ENCODE results near the gene IKBKG.
A peak's percentile ranks its signal among the peaks of the same experiment; 100 is the strongest.
"Not testable (repeated sequence)": the region's sequence is repeated elsewhere in the genome, so short reads cannot be mapped to it uniquely, and the experiment has no call there.

IKBKG gene

GRCh38 chrX:154526901-154527675 lies 20.3 kb upstream of the IKBKG start:
- peak; percentile 76 for DNase-seq

GRCh38 chrX:154529206-154529612 lies 18.2 kb upstream of the IKBKG start:
- DNase-seq = no peak

GRCh38 chrX:154530286-154530685 lies 17.1 kb upstream of the IKBKG start:
- no peak for DNase-seq

GRCh38 chrX:154531626-154532025 lies 15.8 kb upstream of the IKBKG start:
- DNase-seq = peak; percentile 46

GRCh38 chrX:154532690-154533089 lies 14.7 kb upstream of the IKBKG start:
- DNase-seq = no peak

- peak; percentile 82 for DNase-seq
Observed at GRCh38 chrX:154534526-154535322, 12.7 kb upstream of the IKBKG start.

GRCh38 chrX:154535892-154536291 lies 11.5 kb upstream of the IKBKG start:
- DNase-seq = no peak

GRCh38 chrX:154539077-154539476 lies 8.3 kb upstream of the IKBKG start:
- DNase-seq = no peak

GRCh38 chrX:154540365-154540764 lies 7.1 kb upstream of the IKBKG start:
- not testable (repeated sequence) for DNase-seq

GRCh38 chrX:154540897-154541535 lies 6.4 kb upstream of the IKBKG start:
- no peak for DNase-seq

GRCh38 chrX:154541589-154541895 lies 5.9 kb upstream of the IKBKG start:
- DNase-seq = no peak

- DNase-seq = peak; percentile 96
Observed at GRCh38 chrX:154541896-154542722, 5.3 kb upstream of the IKBKG start.

GRCh38 chrX:154542723-154543424 lies 4.5 kb upstream of the IKBKG start:
- no peak for DNase-seq

GRCh38 chrX:154545673-154546274 lies 1.6 kb upstream of the IKBKG start:
- DNase-seq = no peak

GRCh38 chrX:154546354-154547244 lies 821 bp upstream of the IKBKG start, which contains the start of gene G6PD:
TSS of gene G6PD (minus strand) at chrX:154546846. CDS start at chrX:154546155, 691 bp downstream.
- peak; percentile 72 for DNase-seq

- no peak for DNase-seq
Observed at GRCh38 chrX:154548028-154548316, 552 bp downstream of the IKBKG start.

- DNase-seq = no peak
Observed at GRCh38 chrX:154549766-154550165, 2.3 kb downstream of the IKBKG start.

GRCh38 chrX:154552112-154552806 lies 4.8 kb downstream of the IKBKG start:
- DNase-seq = not testable (repeated sequence)

- not testable (repeated sequence) for DNase-seq
Observed at GRCh38 chrX:154558060-154558690, 10.8 kb downstream of the IKBKG start.

All from fibroblast of skin of scalp (primary cell).